IMR-90 (cell line): ENCODE data around the gene AHNAK2. TPM values are rescaled to one million over a fixed set of nuclear protein-coding genes. Genes with fewer than 3 reads are reported as not detected.

Experiments used
- ATAC-seq: fragments of 200-7000 bp; cut with Tn5 transposase; 2 replicates; pipeline ENCODE4 v1.9.1; 2020; ENCODE audit warnings: low read depth, mild to moderate bottlenecking, moderate library complexity
- BruUV-seq: library from RNA; stranded (reverse); fragments of 400-500 nt; replicated peaks from 2 replicates; lab custom pipeline; 2021; lab: Mats Ljungman, UMichigan
- CTCF ChIA-PET: fragments of 300-600 bp; formaldehyde crosslinking; extraction: SDS; loops from one replicate; lab custom pipeline; 2021; ENCODE audit warnings: antibody characterized with exemption; lab: Yijun Ruan, JAX
- POLR2A ChIA-PET: fragments of 300-600 bp; sonication (Branson Sonifier 250); formaldehyde crosslinking; loops from one replicate; lab custom pipeline; 2022; ENCODE audit warnings: antibody characterized with exemption; ENCODE audit not compliant: unreplicated experiment; lab: Charles Lee
- DNase-seq: peaks from one replicate; pipeline ENCODE4 v3.0.0; 2013
- H2AFZ ChIP-seq: replicated peaks from 2 replicates; pipeline ENCODE3; 2013; ENCODE audit warnings: low read length, mild to moderate bottlenecking; ENCODE audit not compliant: poor library complexity
- H2AK5ac ChIP-seq: 2 replicates; pipeline ENCODE4 v1.6.1; 2013; ENCODE audit warnings: low read depth, low read length, inconsistent platforms
- H2AK9ac ChIP-seq: replicated peaks from 2 replicates; pipeline ENCODE3; 2013; ENCODE audit warnings: mild to moderate bottlenecking, low read depth, low read length, moderate library complexity; ENCODE audit not compliant: poor library complexity
- H2BK120ac ChIP-seq: 2 replicates; pipeline ENCODE4 v1.6.1; 2013; ENCODE audit warnings: low read depth, low read length, inconsistent platforms
- H2BK15ac ChIP-seq: 3 replicates; pipeline ENCODE4 v1.6.1; 2013; ENCODE audit warnings: low read depth, low read length, inconsistent platforms
- H2BK20ac ChIP-seq: 2 replicates; pipeline ENCODE4 v1.6.1; 2013; ENCODE audit warnings: low read depth, mild to moderate bottlenecking, inconsistent platforms, low read length, moderate library complexity
- H2BK5ac ChIP-seq: 2 replicates; pipeline ENCODE4 v1.6.1; 2013; ENCODE audit warnings: mild to moderate bottlenecking, low read depth, low read length, inconsistent platforms; ENCODE audit not compliant: poor library complexity, severe bottlenecking
- H3K14ac ChIP-seq: replicated peaks from 2 replicates; pipeline ENCODE4 v1.6.1; 2013; ENCODE audit warnings: low read depth, low read length, inconsistent platforms
- H3K18ac ChIP-seq: 2 replicates; pipeline ENCODE4 v1.6.1; 2013; ENCODE audit warnings: low read depth, low read length, control low read depth
- H3K23ac ChIP-seq: 2 replicates; pipeline ENCODE4 v1.6.1; 2013; ENCODE audit warnings: low read depth, low read length, inconsistent platforms
- H3K27ac ChIP-seq: 2 replicates; pipeline ENCODE4 v1.5.1; 2013; ENCODE audit warnings: mild to moderate bottlenecking, control low read depth, low read length; ENCODE audit not compliant: insufficient read depth
- H3K27me3 ChIP-seq: 2 replicates; pipeline ENCODE4 v1.6.1; 2013; ENCODE audit warnings: low read length; ENCODE audit not compliant: control insufficient read depth, insufficient read depth
- H3K36me3 ChIP-seq: 2 replicates; pipeline ENCODE4 v1.6.1; 2013; ENCODE audit warnings: low read length, mixed read lengths; ENCODE audit not compliant: control insufficient read depth, insufficient read depth
- H3K4ac ChIP-seq: 2 replicates; pipeline ENCODE4 v1.6.1; 2013; ENCODE audit warnings: low read depth, low read length, inconsistent platforms
- H3K4me1 ChIP-seq: 2 replicates; pipeline ENCODE4 v1.6.1; 2013; ENCODE audit warnings: low read length, mixed read lengths; ENCODE audit not compliant: control insufficient read depth, insufficient read depth
- H3K4me2 ChIP-seq: 2 replicates; pipeline ENCODE4 v1.6.1; 2013; ENCODE audit warnings: low read depth, mild to moderate bottlenecking, control low read depth, low read length, moderate library complexity
- H3K4me3 ChIP-seq: 2 replicates; pipeline ENCODE4 v1.5.1; 2013; ENCODE audit warnings: low read depth, mild to moderate bottlenecking, control low read depth, low read length, moderate library complexity; ENCODE audit not compliant: insufficient read depth
- H3K56ac ChIP-seq: 2 replicates; pipeline ENCODE4 v1.6.1; 2013; ENCODE audit warnings: low read length, inconsistent platforms; ENCODE audit not compliant: insufficient read depth; ENCODE audit errors: extremely low read depth
- H3K79me1 ChIP-seq, 2 experiments: 2 replicates each; pipeline ENCODE4 v1.6.1; 2013; ENCODE audit warnings: low read length in 2 of 2, inconsistent platforms in 1 of 2, low read depth in 1 of 2
- H3K9ac ChIP-seq: 2 replicates; pipeline ENCODE4 v1.6.1; 2013; ENCODE audit warnings: low read depth, low read length, control low read depth
- H3K9me1 ChIP-seq: 2 replicates; pipeline ENCODE4 v1.6.1; 2013; ENCODE audit warnings: low read length, inconsistent platforms; ENCODE audit not compliant: insufficient read depth
- H3K9me3 ChIP-seq: 2 replicates; pipeline ENCODE4 v1.6.1; 2013; ENCODE audit warnings: low read length; ENCODE audit not compliant: control insufficient read depth, insufficient read depth
- H4K20me1 ChIP-seq: 2 replicates; pipeline ENCODE4 v1.6.1; 2013; ENCODE audit warnings: low read length, inconsistent platforms; ENCODE audit not compliant: insufficient read depth
- H4K5ac ChIP-seq: 2 replicates; pipeline ENCODE4 v1.6.1; 2013; ENCODE audit warnings: mild to moderate bottlenecking, low read depth, low read length, control low read depth
- H4K8ac ChIP-seq, 2 experiments: 2 replicates each; pipeline ENCODE4 v1.6.1; 2013; ENCODE audit warnings: low read depth in 2 of 2, low read length in 2 of 2, control low read depth in 1 of 2, inconsistent platforms in 1 of 2
- H4K91ac ChIP-seq: 2 replicates; pipeline ENCODE4 v1.6.1; 2013; ENCODE audit warnings: low read depth, low read length, inconsistent platforms; ENCODE audit not compliant: insufficient read depth
- BHLHE40 ChIP-seq: fragments of 150-350 bp; IDR thresholded peaks from 2 replicates; pipeline ENCODE4 v1.6.1; 2016; ENCODE audit warnings: mild to moderate bottlenecking, low read depth, low read length
- CEBPB ChIP-seq: IDR thresholded peaks from 2 replicates; pipeline ENCODE4 v1.6.1; 2012; ENCODE audit warnings: low read depth, low read length, improper control_type of control experiment
- CHD1 ChIP-seq: IDR thresholded peaks from 2 replicates; pipeline ENCODE4 v1.6.1; 2012; ENCODE audit warnings: low read depth, low read length, improper control_type of control experiment
- NFE2L2 ChIP-seq: fragments of 150-350 bp; IDR thresholded peaks from 2 replicates; pipeline ENCODE4 v1.6.1; 2016; ENCODE audit warnings: low read depth, mild to moderate bottlenecking, low read length
- POLR2A ChIP-seq: IDR thresholded peaks from 2 replicates; pipeline ENCODE4 v1.6.1; 2012; ENCODE audit warnings: mild to moderate bottlenecking, low read depth, low read length
- RAD21 ChIP-seq: IDR thresholded peaks from 2 replicates; pipeline ENCODE4 v1.6.1; 2012; ENCODE audit warnings: low read length, improper control_type of control experiment
- RFX5 ChIP-seq: IDR thresholded peaks from 2 replicates; pipeline ENCODE4 v1.8.0; 2012; ENCODE audit warnings: low read depth, mild to moderate bottlenecking, low read length, moderate library complexity
- SMC3 ChIP-seq: fragments of 150-350 bp; IDR thresholded peaks from 2 replicates; pipeline ENCODE4 v1.6.1; 2016; ENCODE audit warnings: low read depth, mild to moderate bottlenecking, antibody characterized with exemption, low read length, moderate library complexity
- WGBS, 2 experiments: methylation state at CpG; one replicate each; pipeline versions ENCODE4 v1.1.5 to v1.1.7; 2013; ENCODE audit warnings: missing lambda C conversion rate in 2 of 2; ENCODE audit not compliant: insufficient read length in 1 of 2; ENCODE audit errors: extremely low coverage in 2 of 2; 5-methylcytosine and 5-hydroxymethylcytosine counted together
- dilution Hi-C: fragments of 300-500 bp; cut with HindIII; formaldehyde crosslinking; loops from one replicate; pipeline ENCODE4 v1.14.3; 2018; ENCODE audit warnings: low sequenced_read_pairs; ENCODE audit not compliant: unreplicated experiment
- in situ Hi-C: fragments of 300-500 bp; cut with MboI; formaldehyde crosslinking; loops from 3 replicates; pipeline ENCODE4 v1.14.3; 2019; ENCODE audit warnings: low sequenced_read_pairs, inconsistent platforms, mixed read lengths
- intact Hi-C: fragments of 100-400 bp; cut with micrococcal nuclease; formaldehyde crosslinking; loops from 2 replicates; pipeline ENCODE4 v1.10.0; 2022
- polyA plus RNA-seq, 3 experiments: library from polyadenylated mRNA; depleted of rRNA; stranded (reverse); fragments of >200 nt; gene quantifications; 2 replicates each; pipeline ENCODE4 v1.2.3, GENCODE V29; 2012; ENCODE audit warnings: low replicate concordance in 1 of 3
- total RNA-seq: library from RNA; depleted of rRNA; stranded (reverse); fragments of >200 nt; gene quantifications from 2 replicates; pipeline ENCODE4 v1.2.3, GENCODE V29; 2012
- TF ChIP-seq, protein P1 (sequence below): fragments of 150-350 bp; IDR thresholded peaks from 2 replicates; pipeline ENCODE4 v1.6.1; 2017; ENCODE audit warnings: mild to moderate bottlenecking, antibody characterized with exemption, low read length, low read depth
- TF ChIP-seq, protein P2 (sequence below): fragments of 150-350 bp; IDR thresholded peaks from 2 replicates; pipeline ENCODE4 v1.6.1; 2016; ENCODE audit warnings: low read depth, mild to moderate bottlenecking, low read length, moderate library complexity, borderline replicate concordance

Gene AHNAK2
- total and polyA plus RNA-seq, 2 of the 4 experiments (the other 2 are of a cell fraction) = 2.6 to 7.9 TPM

DNA sequence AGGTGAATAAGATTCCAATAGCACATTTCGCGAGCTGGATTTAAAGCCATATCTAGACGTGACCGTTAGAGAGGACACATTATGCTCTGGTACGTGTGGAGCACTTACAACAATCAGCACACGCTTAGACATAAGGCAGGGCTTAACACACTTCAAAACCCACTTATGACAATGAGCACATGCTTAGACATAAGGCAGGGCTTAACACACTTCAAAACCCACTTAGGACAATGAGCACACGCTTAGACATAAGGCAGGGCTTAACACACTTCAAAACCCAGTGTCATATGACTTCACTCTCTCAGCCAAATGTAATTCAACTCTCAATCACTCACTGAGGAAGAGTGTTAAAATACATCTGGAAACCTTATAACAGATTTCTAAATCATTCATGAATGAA is 64.7 kb downstream of the AHNAK2 start:
- no TSS peak for BruUV-seq
- Histone ChIP-seq H2AFZ (no peak overlapping the region), H3K9me3 (peaks cover 12% of the 10 kb centered on the region), H2AK5ac (no peak overlapping the region), H2BK15ac (no peak overlapping the region), H4K8ac (no peak overlapping the region), H2BK5ac (no peak overlapping the region), H3K9me1 (no peaks in the 10 kb centered on the region), H2BK120ac (no peak overlapping the region), H3K79me1 (no peaks in the 10 kb centered on the region), H3K36me3 (no peaks in the 10 kb centered on the region), H2AK9ac (no peak overlapping the region), H3K18ac (no peak overlapping the region), H3K27ac (no peak overlapping the region), H4K5ac (no peak overlapping the region), H3K14ac (no peak overlapping the region), H3K56ac (no peak overlapping the region), H3K4me2 (no peak overlapping the region), H3K23ac (no peak overlapping the region), H3K27me3 (peaks cover 29% of the 10 kb centered on the region), H2BK20ac (no peak overlapping the region), H3K4ac (no peak overlapping the region), H4K91ac (no peak overlapping the region), H4K20me1 (no peaks in the 10 kb centered on the region), H3K9ac (no peak overlapping the region), H3K4me3 (no peak overlapping the region), H3K4me1 (peaks cover 2% of the 10 kb centered on the region; the same call in 1 of the 2 replicates)
- DNase-seq = no peak
- intact Hi-C loops = no loop called here
- ATAC-seq = no peak
- TF ChIP-seq SMC3 (no peak), BHLHE40 (no peak), POLR2A (no peak), NFE2L2 (no peak), CHD1 (no peak), RFX5 (no peak), RAD21 (no peak), CEBPB (no peak)
- TF ChIP-seq, protein P1, sequence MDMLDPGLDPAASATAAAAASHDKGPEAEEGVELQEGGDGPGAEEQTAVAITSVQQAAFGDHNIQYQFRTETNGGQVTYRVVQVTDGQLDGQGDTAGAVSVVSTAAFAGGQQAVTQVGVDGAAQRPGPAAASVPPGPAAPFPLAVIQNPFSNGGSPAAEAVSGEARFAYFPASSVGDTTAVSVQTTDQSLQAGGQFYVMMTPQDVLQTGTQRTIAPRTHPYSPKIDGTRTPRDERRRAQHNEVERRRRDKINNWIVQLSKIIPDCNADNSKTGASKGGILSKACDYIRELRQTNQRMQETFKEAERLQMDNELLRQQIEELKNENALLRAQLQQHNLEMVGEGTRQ = no peak
- TF ChIP-seq, protein P2, sequence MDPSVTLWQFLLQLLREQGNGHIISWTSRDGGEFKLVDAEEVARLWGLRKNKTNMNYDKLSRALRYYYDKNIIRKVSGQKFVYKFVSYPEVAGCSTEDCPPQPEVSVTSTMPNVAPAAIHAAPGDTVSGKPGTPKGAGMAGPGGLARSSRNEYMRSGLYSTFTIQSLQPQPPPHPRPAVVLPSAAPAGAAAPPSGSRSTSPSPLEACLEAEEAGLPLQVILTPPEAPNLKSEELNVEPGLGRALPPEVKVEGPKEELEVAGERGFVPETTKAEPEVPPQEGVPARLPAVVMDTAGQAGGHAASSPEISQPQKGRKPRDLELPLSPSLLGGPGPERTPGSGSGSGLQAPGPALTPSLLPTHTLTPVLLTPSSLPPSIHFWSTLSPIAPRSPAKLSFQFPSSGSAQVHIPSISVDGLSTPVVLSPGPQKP = no peak
- WGBS, 2 experiments = 91% methylated on average over 6 of the region's 7 CpGs; no CpG with 5 or more reads in 1 of the 2 experiments
- in situ Hi-C loops = no loop called here
- CTCF ChIA-PET = no interaction called here
- POLR2A ChIA-PET = no interaction called here
- dilution Hi-C loops = no loop called here
